IPS DF 4.7 (cell line): Measurements from ENCODE around the gene MYO1F.
"Not testable (repeated sequence)": the region's sequence is repeated elsewhere in the genome, so short reads cannot be mapped to it uniquely, and the experiment has no call there.

Experiments
- DNase-seq: peaks from one replicate; pipeline ENCODE4 v3.0.0-alpha.2; 2013; ENCODE audit warnings: low spot score; ENCODE audit errors: extremely low read depth

The MYO1F gene

DNA sequence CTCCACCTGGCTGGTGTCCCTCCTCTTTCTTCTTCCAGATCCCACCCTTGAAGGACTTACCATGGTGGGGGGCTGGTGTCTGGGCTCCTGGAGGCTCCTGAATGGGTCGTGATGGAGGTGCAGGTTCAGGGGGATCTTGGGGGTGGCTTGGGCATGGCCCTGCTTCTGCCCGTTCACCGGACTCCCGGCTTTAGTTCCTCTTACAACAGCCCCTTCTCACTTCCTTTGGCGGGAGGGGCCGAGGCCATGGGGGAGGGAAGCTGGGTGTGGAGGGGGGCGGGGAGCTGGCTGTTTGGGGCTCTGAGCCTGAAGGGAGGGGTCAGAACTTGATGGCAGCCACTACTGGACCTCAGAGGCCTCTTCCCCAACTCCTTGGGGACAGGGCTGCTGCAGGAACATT, at the start of gene MYO1F:
TSS of gene MYO1F (minus strand) at position 196 of the 400 bp plus-strand sequence. CDS start at position 63, 133 bp downstream.
- DNase-seq, result no peak

- no peak for DNase-seq
Observed at GRCh38 chr19:8626842-8627241, 49.6 kb upstream of the MYO1F start.

- DNase-seq, result not testable (repeated sequence)
Observed at GRCh38 chr19:8622886-8623285, 45.6 kb upstream of the MYO1F start.

DNA sequence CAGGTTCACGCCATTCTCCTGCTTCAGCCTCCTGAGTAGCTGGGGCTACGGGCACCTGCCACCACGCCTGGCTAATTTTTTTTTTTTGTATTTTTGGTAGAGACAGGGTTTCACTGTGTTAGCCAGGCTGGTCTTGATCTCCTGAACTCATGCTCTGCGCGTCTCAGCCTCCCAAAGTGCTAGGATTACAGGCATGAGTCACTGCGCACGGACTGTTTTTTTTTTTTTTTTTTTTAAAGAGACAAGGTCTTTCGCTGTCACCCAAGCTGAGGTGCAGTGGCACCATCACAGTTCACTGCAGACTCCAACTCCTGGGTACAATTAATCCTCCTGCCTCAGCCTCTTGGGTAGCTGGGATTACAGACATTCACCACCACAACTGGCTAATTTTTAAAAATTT, 41.5 kb upstream of the MYO1F start:
- no peak for DNase-seq

- DNase-seq, result no peak
Observed at GRCh38 chr19:8617984-8618383, 40.7 kb upstream of the MYO1F start.

DNA sequence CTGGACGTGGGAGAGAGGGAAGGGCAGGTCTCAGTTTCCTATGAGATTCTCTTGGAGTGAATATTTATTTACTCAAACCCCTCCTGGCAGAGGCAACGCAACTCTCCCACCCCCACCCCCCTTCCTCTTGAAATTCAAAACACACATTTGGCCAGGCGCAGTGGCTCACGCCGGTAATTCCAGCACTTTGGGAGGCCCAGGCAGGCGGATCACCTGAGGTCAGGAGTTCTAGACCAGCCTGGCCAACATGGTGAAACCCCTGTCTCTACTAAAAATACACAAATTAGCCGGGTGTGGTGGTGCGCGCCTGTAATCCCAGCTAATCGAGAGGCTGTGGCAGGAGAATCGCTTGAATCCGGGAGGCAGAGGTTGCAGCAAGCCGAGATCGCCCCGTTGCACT, 40.1 kb upstream of the MYO1F start:
- not testable (repeated sequence) for DNase-seq

GRCh38 chr19:8616861-8617260, 39.6 kb upstream of the MYO1F start:
- DNase-seq, result no peak

DNA sequence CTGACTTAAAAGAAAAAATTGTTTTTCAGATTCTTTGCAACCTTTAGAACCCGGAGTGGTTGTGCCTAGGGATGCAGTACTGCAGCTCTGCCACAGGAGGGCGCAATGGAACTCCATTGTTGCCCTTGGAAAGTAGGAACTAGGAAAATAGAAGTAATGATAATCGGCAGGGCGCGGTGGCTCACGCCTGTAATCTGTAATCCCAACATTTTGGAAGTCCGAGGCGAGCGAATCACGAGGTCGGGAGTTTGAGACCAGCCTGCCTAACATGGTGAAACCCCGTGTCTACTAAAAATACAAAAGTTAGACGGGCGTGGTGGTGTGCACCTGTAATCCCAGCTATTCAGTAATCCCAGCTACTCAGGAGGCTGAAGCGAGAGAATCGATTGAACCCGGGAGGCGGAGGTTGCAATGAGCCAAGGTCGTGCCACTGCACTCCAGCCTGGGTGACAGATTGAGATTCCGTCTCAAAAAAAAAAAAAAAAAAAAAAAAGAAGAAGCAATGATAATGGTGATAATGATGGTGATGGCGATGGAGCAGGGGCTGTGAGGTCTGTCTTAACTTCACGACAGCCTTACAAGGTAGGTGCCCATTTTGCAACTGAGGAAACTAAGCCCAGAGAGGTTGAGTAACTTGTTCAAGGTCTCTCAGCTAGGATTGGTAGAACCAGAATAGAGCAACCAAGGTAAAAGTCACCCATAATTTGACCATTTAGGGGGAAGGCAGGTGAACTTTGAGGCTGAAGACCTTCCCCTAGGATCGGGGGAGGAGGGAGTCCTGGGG, 38.8 kb upstream of the MYO1F start:
- DNase-seq, result no peak

DNA sequence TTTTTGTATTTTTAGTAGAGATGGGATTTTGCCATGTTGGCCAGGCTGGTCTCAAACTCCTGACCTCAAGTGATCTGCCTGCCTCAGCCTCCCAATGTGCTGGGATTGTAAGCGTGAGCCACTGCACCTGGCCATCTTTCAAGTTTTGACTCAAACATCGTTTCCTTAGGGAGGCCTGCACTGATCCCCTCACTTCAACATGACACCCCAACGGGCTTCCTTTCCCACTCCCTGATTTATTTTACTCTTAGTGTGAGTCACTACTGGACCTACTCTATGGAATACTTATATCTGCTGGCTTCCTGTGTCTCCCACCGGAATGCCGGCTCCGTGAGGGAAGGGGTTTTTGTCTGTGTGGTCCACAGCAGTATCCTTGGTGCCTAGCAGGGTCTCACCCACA, 37.8 kb upstream of the MYO1F start:
- no peak for DNase-seq

GRCh38 chr19:8614455-8614854, 37.2 kb upstream of the MYO1F start:
- no peak for DNase-seq

DNA sequence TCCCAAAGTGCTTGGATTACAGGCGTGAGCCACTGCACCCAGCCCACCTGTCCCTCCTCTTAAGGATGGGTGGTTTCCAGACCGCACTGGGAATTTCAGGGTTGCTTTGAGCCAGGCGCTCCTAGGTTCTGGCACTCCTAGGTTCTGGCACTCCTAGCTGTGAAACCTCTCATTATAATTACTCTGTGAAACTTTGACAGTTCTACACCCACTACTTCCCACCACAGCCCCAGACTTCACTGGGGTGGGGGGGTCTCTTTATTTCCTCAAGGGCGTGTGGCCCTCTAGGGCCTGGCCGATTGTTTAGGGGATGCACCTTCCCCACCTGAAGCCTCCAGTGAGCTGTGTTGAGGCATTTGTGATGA, 35.5 kb upstream of the MYO1F start:
- no peak for DNase-seq

GRCh38 chr19:8611877-8612806, 34.9 kb upstream of the MYO1F start:
- no peak for DNase-seq

- DNase-seq, result no peak
Observed at GRCh38 chr19:8611391-8611876, 34.2 kb upstream of the MYO1F start.

DNA sequence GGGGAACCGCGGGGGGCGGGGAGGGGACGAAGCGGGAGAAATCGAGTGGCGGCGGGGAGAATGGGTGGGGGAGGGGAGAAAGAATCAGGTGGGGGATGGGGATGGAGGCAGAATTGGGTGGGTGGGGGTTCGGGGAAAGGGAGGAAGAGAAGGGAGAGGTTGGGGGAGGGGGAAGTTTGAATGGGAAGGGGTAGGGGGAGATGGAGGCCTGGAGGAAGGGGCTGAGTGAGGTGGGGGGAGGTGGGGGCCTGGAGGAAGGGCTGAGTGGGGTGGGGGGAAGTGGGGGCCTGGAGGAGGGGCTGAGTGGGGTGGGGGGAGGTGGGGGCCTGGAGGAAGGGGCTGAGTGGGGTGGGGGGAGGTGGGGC, 33.7 kb upstream of the MYO1F start:
- no peak for DNase-seq

GRCh38 chr19:8610041-8610935, 33.0 kb upstream of the MYO1F start, which contains the start of gene ADAMTS10:
ADAMTS10 (minus strand) TSS chr19:8610715; CDS start chr19:8605710, 5,005 bp downstream.
- DNase-seq, result no peak

- no peak for DNase-seq
Observed at GRCh38 chr19:8609279-8610040, 32.2 kb upstream of the MYO1F start.

- no peak for DNase-seq
Observed at GRCh38 chr19:8608941-8609278, 31.7 kb upstream of the MYO1F start.

DNA sequence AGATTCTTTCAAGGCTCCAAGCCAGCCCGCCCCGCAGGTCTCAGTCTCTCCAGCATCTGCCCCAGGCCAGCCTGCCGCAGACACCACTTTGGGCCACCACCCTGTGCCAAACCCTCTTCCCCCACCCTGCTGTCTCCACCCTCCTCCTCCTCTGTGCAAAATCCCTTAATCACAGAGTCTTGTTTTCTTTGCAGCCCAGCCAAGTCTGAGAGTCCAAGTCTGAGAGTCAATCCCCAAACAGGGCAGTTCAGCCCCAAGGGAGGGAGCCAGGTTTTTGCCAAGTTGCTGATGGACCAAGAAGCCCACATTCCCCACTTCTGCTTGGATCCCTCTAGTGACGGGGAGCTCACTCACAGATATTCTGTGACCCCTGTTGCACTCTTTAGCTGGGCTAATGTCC, 30.1 kb upstream of the MYO1F start:
- no peak for DNase-seq

DNA sequence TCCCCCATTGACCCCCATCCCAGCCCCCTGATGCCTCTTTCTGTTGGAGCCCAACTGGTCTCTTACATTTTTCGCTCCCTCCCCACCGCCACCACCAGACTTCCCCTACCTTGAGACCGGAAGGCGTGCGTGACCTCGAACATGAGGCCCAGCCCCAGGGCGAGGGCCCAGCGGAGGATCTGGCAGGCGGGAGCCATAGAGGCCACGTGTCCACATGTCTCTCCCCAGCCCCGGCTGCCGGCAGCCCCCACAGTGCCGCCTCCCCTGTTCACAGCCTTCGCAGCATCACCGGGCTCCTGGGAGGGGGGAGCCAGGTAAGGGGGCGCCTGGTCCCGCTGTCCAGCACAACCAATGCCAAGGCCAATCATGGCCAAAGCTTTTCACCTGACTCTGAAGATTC, 28.3 kb upstream of the MYO1F start:
- DNase-seq, result no peak

- no peak for DNase-seq
Observed at GRCh38 chr19:8601796-8602195, 24.6 kb upstream of the MYO1F start.

DNA sequence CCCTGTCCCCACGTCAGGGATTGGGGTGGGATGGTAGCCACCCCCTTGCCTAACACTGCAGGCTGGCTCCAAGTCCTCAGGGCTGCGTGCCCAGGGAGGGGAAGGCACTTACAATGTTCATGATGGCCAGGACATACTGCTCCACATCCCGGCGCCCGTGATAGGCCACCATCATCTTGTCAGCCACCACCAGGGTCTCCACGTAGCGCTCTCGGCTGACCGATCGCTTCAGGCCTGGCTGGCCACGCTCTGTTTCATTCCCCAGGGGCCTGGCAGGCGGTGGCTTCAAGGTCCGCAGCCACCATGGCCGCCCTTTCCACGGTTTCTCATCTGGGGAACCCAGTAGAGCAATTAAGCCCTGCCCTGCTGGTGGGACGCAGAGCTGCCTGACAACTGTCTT, 23.6 kb upstream of the MYO1F start:
- no peak for DNase-seq
